Upper lobe of right lung (tissue), 1 donor: ENCODE data around the gene DDHD1. TPM values are rescaled to one million over a fixed set of nuclear protein-coding genes. Genes with fewer than 3 reads are reported as not detected.
A peak's percentile ranks its signal among the peaks of the same experiment; 100 is the strongest.
"Not testable (repeated sequence)": the region's sequence is repeated elsewhere in the genome, so short reads cannot be mapped to it uniquely, and the experiment has no call there.

Experiments
- ATAC-seq: fragments of 200-7000 bp; cut with Tn5 transposase; one replicate; pipeline ENCODE4 v1.9.1; 2020; ENCODE audit warnings: mild to moderate bottlenecking, moderate library complexity
- DNase-seq: peaks from one replicate; pipeline ENCODE4 v3.0.0-alpha.2; 2020
- H3K27ac ChIP-seq: fragments of 200-600 bp; one replicate; pipeline ENCODE4 v1.8.0; 2022
- H3K27me3 ChIP-seq: fragments of 200-600 bp; one replicate; pipeline ENCODE4 v1.8.0; 2022; ENCODE audit warnings: mild to moderate bottlenecking
- H3K36me3 ChIP-seq: fragments of 200-600 bp; one replicate; pipeline ENCODE4 v1.8.0; 2022
- H3K4me1 ChIP-seq: fragments of 200-600 bp; one replicate; pipeline ENCODE4 v1.8.0; 2022
- H3K4me3 ChIP-seq: fragments of 200-600 bp; one replicate; pipeline ENCODE4 v1.8.0; 2022; ENCODE audit warnings: mild to moderate bottlenecking
- H3K9me3 ChIP-seq: fragments of 200-600 bp; one replicate; pipeline ENCODE4 v1.8.0; 2022
- CTCF ChIP-seq: fragments of 200-600 bp; IDR thresholded peaks from one replicate; pipeline ENCODE4 v1.8.0; 2022; ENCODE audit warnings: antibody characterized with exemption
- intact Hi-C: fragments of 100-400 bp; cut with DNase I; formaldehyde crosslinking; loops from one replicate; pipeline ENCODE4 v1.11.0; 2022
- total RNA-seq: library from RNA; stranded (reverse); fragmentation: NEBNext Ultra II Directional; extraction: Animal tissue kit (Norgen Biotek cat#: 25700); gene quantifications from one replicate; pipeline ENCODE4 v1.2.1, GENCODE V29; 2021
- donor health status: DM: no; HTN: yes; CAD: no; lungs with severe emphysema.

Gene DDHD1
- total RNA-seq, 1 donor from 2014 or later, result 25.3 TPM

GRCh38 chr14:53137568-53138203, 15.4 kb downstream of the DDHD1 start:
- TF ChIP-seq CTCF, result no peak
- Histone ChIP-seq H3K4me3 (no peak overlapping the region), H3K9me3 (peaks cover 45% of the 10 kb centered on the region), H3K27me3 (no peaks in the 10 kb centered on the region), H3K36me3 (no peaks in the 10 kb centered on the region), H3K4me1 (no peaks in the 10 kb centered on the region), H3K27ac (no peak overlapping the region)
- ATAC-seq (no peak), DNase-seq (no peak)
- intact Hi-C loops, result no loop called here

- H3K4me3 ChIP-seq, ATAC-seq, H3K4me1 ChIP-seq, H3K27ac ChIP-seq, H3K27me3 ChIP-seq, intact Hi-C loops, DNase-seq, H3K9me3 ChIP-seq, H3K36me3 ChIP-seq: not testable (repeated sequence)
Measured at GRCh38 chr14:53130491-53130890, 22.6 kb downstream of the DDHD1 start.

GRCh38 chr14:53128303-53129028, 24.7 kb downstream of the DDHD1 start:
- no peak for TF ChIP-seq CTCF
- Histone ChIP-seq H3K27me3 (no peaks in the 10 kb centered on the region), H3K4me3 (no peak overlapping the region), H3K4me1 (peaks cover 5% of the 10 kb centered on the region), H3K9me3 (no peaks in the 10 kb centered on the region), H3K27ac (no peak overlapping the region), H3K36me3 (no peaks in the 10 kb centered on the region)
- ATAC-seq, result peak; percentile 41
- intact Hi-C loops, result no loop called here
- no peak for DNase-seq

- no peak overlapping the region for H3K4me3 ChIP-seq
- H3K9me3 ChIP-seq, result no peaks in the 10 kb centered on the region
- no peak for TF ChIP-seq CTCF
- no peaks in the 10 kb centered on the region for H3K36me3 ChIP-seq
- no peak overlapping the region for H3K27ac ChIP-seq
- no peaks in the 10 kb centered on the region for H3K27me3 ChIP-seq
- ATAC-seq (no peak), DNase-seq (no peak)
- intact Hi-C loops, result no loop called here
- peaks cover 5% of the 10 kb centered on the region for H3K4me1 ChIP-seq
Measured at GRCh38 chr14:53127832-53128231, 25.3 kb downstream of the DDHD1 start.

GRCh38 chr14:53127151-53127550, 26.0 kb downstream of the DDHD1 start:
- ATAC-seq (no peak), DNase-seq (no peak)
- Histone ChIP-seq H3K27ac (peak overlapping the region; percentile 27), H3K36me3 (no peaks in the 10 kb centered on the region), H3K9me3 (no peaks in the 10 kb centered on the region), H3K4me1 (peaks cover 5% of the 10 kb centered on the region), H3K27me3 (no peaks in the 10 kb centered on the region), H3K4me3 (no peak overlapping the region)
- intact Hi-C loops, result no loop called here
- no peak for TF ChIP-seq CTCF

GRCh38 chr14:53126731-53127130, 26.4 kb downstream of the DDHD1 start:
- H3K4me1 ChIP-seq, result peaks cover 5% of the 10 kb centered on the region
- H3K27me3 ChIP-seq, result no peaks in the 10 kb centered on the region
- no peaks in the 10 kb centered on the region for H3K36me3 ChIP-seq
- TF ChIP-seq CTCF, result no peak
- peak overlapping the region; percentile 27 for H3K27ac ChIP-seq
- DNase-seq, result no peak
- intact Hi-C loops, result no loop called here
- no peaks in the 10 kb centered on the region for H3K9me3 ChIP-seq
- peak overlapping the region; percentile 4 for H3K4me3 ChIP-seq
- no peak for ATAC-seq
